ENCODE data around the gene DNAH2. TPM values are rescaled to one million over a fixed set of nuclear protein-coding genes. Genes with fewer than 3 reads are reported as not detected.

DNAH2 gene
- total RNA-seq, 1 experiment from 2014 or later, result 0.17 TPM

DNA sequence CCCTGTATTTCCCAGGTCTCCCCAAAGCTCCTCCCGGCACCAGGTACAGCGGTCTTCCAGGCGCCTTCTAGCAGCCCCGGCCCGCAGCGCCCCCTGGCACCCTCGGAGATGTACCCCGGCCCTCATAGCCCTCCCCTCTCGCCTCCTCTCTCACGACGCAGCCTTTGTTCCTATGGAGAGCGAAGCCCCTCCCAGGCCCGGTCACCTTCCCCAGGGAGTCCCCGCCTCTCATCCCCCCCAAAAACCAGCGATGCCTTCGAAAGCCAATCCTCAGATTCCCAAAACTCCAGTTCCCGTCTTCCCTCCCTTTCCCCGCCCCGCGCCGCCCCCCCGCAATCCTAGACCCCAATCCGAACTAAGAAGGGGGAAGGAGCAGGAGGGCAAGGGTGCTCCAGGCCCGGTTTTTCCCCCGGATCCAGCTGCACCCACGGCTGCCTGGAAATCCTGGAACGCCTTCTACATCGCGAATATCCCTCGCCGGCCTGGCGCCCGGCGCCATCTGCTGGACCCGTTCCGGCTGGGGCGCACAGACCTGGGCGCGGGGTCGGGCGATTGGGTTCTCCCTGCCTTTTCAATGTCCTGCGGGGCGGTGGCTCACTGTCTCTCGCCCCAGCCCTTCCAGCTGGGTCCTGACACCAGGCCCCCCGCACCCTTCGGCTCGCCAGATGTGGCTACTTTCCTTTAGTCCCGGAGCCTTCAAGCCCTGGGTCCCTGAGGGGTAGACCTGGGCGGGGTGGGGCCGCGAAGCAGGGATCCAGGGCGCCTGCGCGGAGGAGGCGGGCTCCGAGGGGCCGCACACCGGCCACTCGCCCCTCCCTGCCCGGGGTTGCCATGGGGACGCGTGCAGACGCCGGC, at the start of gene DNAH2 (continued):
- TF ChIP-seq, protein P1, sequence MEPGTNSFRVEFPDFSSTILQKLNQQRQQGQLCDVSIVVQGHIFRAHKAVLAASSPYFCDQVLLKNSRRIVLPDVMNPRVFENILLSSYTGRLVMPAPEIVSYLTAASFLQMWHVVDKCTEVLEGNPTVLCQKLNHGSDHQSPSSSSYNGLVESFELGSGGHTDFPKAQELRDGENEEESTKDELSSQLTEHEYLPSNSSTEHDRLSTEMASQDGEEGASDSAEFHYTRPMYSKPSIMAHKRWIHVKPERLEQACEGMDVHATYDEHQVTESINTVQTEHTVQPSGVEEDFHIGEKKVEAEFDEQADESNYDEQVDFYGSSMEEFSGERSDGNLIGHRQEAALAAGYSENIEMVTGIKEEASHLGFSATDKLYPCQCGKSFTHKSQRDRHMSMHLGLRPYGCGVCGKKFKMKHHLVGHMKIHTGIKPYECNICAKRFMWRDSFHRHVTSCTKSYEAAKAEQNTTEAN (CRISPR knock-in tag; IDR thresholded peaks at IDR 0.05), result 0 out of 2 replicates have a peak, but pooled peaks have one; percentile 65
- TF ChIP-seq NR2C2 (CRISPR knock-in tag; IDR thresholded peaks at IDR 0.05) (no peak), ZNF138 (CRISPR knock-in tag; conservative IDR thresholded peaks at IDR 0.05) (0 out of 2 replicates have a peak, but pooled peaks have one; percentile 29), ZBTB21 (CRISPR knock-in tag; IDR thresholded peaks at IDR 0.05; ENCODE audit: borderline replicate concordance) (0 out of 2 replicates have a peak, but pooled peaks have one; percentile 46), MYBL2 (CRISPR knock-in tag; IDR thresholded peaks at IDR 0.05) (peak; percentile 32; the same call in 1 of the 2 replicates), NFYB (CRISPR knock-in tag; conservative IDR thresholded peaks at IDR 0.05; ENCODE audit: low read depth) (no peak), FOXK1 (CRISPR knock-in tag; IDR thresholded peaks at IDR 0.05) (no peak), TEAD1 (CRISPR knock-in tag; IDR thresholded peaks at IDR 0.05) (peak; percentile 68; the same call in 1 of the 2 replicates), CREB1 (CRISPR knock-in tag; IDR thresholded peaks at IDR 0.05) (peak; percentile 28; the same call in 1 of the 2 replicates), SMAD3 (CRISPR knock-in tag; IDR thresholded peaks at IDR 0.05; ENCODE audit: borderline replicate concordance) (no peak), ELF4 (CRISPR knock-in tag; IDR thresholded peaks at IDR 0.05; ENCODE audit: low read depth) (no peak), IRF2 (CRISPR knock-in tag; IDR thresholded peaks at IDR 0.05; ENCODE audit: borderline replicate concordance, low read depth) (no peak), ZNF416 (CRISPR knock-in tag; IDR thresholded peaks at IDR 0.05) (no peak), ZNF263 (CRISPR knock-in tag; IDR thresholded peaks at IDR 0.05; ENCODE audit: low read depth) (no peak), SMAD4 (CRISPR knock-in tag; IDR thresholded peaks at IDR 0.05) (no peak), ZNF232 (CRISPR knock-in tag; IDR thresholded peaks at IDR 0.05) (no peak), FOXP1 (CRISPR knock-in tag; IDR thresholded peaks at IDR 0.05; ENCODE audit: borderline replicate concordance) (no peak), ZNF121 (CRISPR knock-in tag; IDR thresholded peaks at IDR 0.05) (no peak)
- TF ChIP-seq, protein P2, sequence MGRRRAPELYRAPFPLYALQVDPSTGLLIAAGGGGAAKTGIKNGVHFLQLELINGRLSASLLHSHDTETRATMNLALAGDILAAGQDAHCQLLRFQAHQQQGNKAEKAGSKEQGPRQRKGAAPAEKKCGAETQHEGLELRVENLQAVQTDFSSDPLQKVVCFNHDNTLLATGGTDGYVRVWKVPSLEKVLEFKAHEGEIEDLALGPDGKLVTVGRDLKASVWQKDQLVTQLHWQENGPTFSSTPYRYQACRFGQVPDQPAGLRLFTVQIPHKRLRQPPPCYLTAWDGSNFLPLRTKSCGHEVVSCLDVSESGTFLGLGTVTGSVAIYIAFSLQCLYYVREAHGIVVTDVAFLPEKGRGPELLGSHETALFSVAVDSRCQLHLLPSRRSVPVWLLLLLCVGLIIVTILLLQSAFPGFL (CRISPR knock-in tag; IDR thresholded peaks at IDR 0.05; ENCODE audit: borderline replicate concordance), result no peak
- TF ChIP-seq, protein P3, sequence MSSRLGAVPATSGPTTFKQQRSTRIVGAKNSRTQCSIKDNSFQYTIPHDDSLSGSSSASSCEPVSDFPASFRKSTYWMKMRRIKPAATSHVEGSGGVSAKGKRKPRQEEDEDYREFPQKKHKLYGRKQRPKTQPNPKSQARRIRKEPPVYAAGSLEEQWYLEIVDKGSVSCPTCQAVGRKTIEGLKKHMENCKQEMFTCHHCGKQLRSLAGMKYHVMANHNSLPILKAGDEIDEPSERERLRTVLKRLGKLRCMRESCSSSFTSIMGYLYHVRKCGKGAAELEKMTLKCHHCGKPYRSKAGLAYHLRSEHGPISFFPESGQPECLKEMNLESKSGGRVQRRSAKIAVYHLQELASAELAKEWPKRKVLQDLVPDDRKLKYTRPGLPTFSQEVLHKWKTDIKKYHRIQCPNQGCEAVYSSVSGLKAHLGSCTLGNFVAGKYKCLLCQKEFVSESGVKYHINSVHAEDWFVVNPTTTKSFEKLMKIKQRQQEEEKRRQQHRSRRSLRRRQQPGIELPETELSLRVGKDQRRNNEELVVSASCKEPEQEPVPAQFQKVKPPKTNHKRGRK (CRISPR knock-in tag; IDR thresholded peaks at IDR 0.05; ENCODE audit: borderline replicate concordance), result no peak
- TF ChIP-seq, protein P4, sequence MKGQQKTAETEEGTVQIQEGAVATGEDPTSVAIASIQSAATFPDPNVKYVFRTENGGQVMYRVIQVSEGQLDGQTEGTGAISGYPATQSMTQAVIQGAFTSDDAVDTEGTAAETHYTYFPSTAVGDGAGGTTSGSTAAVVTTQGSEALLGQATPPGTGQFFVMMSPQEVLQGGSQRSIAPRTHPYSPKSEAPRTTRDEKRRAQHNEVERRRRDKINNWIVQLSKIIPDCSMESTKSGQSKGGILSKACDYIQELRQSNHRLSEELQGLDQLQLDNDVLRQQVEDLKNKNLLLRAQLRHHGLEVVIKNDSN (CRISPR knock-in tag; IDR thresholded peaks at IDR 0.05), result 0 out of 2 replicates have a peak, but pooled peaks have one; percentile 29
- TF ChIP-seq, protein P5, sequence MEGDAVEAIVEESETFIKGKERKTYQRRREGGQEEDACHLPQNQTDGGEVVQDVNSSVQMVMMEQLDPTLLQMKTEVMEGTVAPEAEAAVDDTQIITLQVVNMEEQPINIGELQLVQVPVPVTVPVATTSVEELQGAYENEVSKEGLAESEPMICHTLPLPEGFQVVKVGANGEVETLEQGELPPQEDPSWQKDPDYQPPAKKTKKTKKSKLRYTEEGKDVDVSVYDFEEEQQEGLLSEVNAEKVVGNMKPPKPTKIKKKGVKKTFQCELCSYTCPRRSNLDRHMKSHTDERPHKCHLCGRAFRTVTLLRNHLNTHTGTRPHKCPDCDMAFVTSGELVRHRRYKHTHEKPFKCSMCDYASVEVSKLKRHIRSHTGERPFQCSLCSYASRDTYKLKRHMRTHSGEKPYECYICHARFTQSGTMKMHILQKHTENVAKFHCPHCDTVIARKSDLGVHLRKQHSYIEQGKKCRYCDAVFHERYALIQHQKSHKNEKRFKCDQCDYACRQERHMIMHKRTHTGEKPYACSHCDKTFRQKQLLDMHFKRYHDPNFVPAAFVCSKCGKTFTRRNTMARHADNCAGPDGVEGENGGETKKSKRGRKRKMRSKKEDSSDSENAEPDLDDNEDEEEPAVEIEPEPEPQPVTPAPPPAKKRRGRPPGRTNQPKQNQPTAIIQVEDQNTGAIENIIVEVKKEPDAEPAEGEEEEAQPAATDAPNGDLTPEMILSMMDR (IDR thresholded peaks at IDR 0.05), result no peak
- TF ChIP-seq, protein P6, sequence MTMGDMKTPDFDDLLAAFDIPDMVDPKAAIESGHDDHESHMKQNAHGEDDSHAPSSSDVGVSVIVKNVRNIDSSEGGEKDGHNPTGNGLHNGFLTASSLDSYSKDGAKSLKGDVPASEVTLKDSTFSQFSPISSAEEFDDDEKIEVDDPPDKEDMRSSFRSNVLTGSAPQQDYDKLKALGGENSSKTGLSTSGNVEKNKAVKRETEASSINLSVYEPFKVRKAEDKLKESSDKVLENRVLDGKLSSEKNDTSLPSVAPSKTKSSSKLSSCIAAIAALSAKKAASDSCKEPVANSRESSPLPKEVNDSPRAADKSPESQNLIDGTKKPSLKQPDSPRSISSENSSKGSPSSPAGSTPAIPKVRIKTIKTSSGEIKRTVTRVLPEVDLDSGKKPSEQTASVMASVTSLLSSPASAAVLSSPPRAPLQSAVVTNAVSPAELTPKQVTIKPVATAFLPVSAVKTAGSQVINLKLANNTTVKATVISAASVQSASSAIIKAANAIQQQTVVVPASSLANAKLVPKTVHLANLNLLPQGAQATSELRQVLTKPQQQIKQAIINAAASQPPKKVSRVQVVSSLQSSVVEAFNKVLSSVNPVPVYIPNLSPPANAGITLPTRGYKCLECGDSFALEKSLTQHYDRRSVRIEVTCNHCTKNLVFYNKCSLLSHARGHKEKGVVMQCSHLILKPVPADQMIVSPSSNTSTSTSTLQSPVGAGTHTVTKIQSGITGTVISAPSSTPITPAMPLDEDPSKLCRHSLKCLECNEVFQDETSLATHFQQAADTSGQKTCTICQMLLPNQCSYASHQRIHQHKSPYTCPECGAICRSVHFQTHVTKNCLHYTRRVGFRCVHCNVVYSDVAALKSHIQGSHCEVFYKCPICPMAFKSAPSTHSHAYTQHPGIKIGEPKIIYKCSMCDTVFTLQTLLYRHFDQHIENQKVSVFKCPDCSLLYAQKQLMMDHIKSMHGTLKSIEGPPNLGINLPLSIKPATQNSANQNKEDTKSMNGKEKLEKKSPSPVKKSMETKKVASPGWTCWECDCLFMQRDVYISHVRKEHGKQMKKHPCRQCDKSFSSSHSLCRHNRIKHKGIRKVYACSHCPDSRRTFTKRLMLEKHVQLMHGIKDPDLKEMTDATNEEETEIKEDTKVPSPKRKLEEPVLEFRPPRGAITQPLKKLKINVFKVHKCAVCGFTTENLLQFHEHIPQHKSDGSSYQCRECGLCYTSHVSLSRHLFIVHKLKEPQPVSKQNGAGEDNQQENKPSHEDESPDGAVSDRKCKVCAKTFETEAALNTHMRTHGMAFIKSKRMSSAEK (CRISPR knock-in tag; IDR thresholded peaks at IDR 0.05; ENCODE audit: borderline replicate concordance), result no peak
- TF ChIP-seq, protein P7, sequence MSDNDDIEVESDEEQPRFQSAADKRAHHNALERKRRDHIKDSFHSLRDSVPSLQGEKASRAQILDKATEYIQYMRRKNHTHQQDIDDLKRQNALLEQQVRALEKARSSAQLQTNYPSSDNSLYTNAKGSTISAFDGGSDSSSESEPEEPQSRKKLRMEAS (CRISPR knock-in tag; IDR thresholded peaks at IDR 0.05), result no peak; the same call in 1 of the 2 replicates
